ENCODE data around the gene SLC26A6.

GRCh38 chr3:48660800-48661400 is 25.6 kb upstream of the SLC26A6 start:
- no peak for TF ChIP-seq CTCF (IDR thresholded peaks at IDR 0.05 in 4 of 5, conservative IDR thresholded peaks at IDR 0.05 in 1 of 5)
- no peak for TF ChIP-seq POLR2A (IDR thresholded peaks at IDR 0.05)
